Transverse colon (tissue), 3 donors: Measurements from ENCODE around the gene GNA15.

Source experiments
- CTCF ChIP-seq, 5 experiments: fragments of 200-600 bp in 3 of 5; fragments of 450-650 bp in 2 of 5; sonication (generic) in 3 of 5; IDR thresholded peaks; 1 replicate in 2 of 5; 2 replicates in 3 of 5; pipeline ENCODE4 v1.5.1; 2016 to 2017; ENCODE audit warnings: antibody characterized with exemption in 5 of 5, inconsistent platforms in 3 of 5, mild to moderate bottlenecking in 2 of 5, moderate library complexity in 1 of 5
- EP300 ChIP-seq: sonication (generic); formaldehyde crosslinking; IDR thresholded peaks from one replicate; pipeline ENCODE4 v1.6.1; 2017; ENCODE audit warnings: antibody characterized with exemption, low read depth
- POLR2A ChIP-seq: fragments of 450-650 bp; IDR thresholded peaks from one replicate; pipeline ENCODE4 v1.6.1; 2016; ENCODE audit warnings: antibody characterized with exemption, mild to moderate bottlenecking, moderate library complexity

- TF ChIP-seq EP300 (no peak), POLR2A (no peak), CTCF (IDR thresholded peaks at IDR 0.05) (no peak)
Measured at GRCh38 chr19:3153286-3154230, 17.7 kb downstream of the GNA15 start.
